Measurements from ENCODE around the gene HSPB7.
"Not testable (repeated sequence)": the region's sequence is repeated elsewhere in the genome, so short reads cannot be mapped to it uniquely, and the experiment has no call there.

HSPB7 gene

DNA sequence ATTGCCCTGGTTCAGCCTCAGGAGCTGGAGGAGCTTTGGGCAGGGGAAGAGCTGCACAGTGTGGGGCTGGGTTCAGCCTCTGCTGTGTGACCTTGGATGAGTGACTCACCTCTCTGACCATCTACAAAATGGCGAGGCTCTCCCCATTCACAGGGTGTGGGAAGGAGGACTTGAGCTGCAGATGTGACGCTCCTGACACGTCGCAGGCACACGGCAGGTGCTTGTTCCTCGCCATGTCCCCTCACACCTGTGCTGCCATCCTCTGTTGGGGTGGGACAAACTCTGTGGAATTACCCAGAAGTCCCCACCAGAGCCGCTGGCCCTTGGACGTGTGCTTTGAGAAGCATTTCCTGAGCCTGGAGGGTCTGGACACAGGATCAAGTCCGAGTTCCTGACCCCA lies 3.0 kb upstream of the HSPB7 start:
- not testable (repeated sequence) for DNase-seq

DNA sequence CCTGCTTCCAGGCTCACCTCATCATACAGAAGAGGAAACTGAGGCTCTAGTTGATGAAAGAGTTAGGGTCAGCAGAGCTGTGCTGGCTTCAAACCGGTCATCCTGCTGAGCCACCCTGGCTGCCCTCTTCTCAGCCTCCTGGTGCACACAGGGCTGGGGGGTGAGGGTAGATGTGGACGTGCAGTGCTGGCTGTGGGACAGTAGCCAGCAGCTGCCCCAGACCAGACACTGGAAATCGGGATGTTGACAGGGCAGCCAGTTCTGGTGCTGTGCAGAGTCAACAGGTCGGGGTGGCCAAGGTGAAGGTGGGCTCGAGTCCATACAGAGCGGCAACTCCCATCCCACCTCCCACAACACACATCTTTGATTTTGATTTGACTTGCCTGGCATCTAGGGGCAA lies 2.5 kb upstream of the HSPB7 start:
- DNase-seq = no peak

DNA sequence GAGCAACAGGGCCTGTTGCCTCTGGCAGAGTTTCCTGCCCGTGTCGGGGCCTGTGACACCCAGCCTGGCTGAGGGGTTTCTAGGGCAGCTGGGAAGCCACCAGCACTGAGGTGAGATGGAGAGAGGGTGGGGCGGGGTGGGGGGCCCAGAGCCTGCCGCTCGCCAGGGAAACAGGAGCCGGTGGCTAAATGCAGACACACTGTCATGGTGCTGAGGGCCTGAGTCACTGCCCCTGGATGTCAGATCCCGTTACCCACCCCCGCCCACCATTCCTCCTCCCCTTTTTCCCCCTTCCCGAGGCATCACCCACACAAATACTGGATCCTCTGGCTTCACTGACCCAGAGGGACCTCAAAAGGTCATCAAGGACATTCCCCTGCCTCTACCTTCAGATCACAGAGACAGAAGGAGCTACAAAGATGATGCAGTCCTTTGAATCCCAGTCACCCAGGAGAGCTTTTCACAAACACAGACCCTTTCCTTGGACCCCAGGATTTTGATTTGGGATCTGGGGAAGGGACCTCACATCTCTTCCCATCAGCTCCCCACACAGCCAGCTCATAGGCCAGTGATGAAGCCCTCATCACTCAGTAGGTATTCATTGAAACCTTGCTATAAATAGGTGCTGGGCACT lies 1.9 kb upstream of the HSPB7 start:
- no peak for DNase-seq

DNA sequence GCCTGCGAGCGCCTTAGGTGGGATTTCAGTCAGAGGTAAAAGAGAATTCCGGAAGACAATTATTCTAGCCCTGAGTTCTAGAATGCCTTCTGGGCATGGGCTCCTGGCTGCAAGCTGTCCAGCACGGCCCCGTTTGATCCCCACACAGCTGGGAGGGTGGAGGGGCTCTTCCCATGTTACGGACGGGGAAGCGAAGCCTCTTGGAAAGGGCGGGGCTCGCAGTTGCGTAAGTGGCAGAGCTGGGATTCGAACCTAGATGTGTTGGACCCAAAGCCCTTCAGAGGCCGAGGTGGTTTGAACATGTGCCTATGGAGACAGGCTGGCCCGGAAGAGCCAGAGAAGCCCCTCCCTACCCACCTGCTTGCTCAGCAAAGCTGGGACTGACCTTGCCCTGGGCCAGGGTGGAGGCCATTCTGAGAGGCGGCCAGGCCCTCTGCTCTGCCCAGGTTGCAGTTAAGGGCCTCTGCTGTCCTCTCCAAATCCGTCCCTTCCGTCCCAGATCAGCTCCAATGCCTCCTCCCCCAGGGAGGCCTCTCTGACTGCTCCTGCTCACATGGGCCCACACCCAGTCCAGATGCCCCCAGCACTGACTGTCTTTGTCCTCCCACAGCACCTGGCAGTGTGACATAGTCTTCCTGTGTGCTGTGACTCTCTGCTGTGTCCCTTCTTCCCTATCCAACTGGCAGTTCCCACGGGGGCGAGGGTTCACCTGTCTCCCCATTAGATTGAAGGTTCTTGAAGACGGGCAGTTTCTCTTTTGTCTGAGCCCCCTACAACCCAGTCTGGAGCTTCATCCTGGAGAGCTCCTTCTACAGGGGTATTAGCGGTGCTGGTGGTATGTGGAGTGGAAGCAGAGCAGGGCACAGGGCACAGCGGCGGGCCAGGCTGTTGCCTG lies 1.2 kb upstream of the HSPB7 start:
- DNase-seq = no peak

DNA sequence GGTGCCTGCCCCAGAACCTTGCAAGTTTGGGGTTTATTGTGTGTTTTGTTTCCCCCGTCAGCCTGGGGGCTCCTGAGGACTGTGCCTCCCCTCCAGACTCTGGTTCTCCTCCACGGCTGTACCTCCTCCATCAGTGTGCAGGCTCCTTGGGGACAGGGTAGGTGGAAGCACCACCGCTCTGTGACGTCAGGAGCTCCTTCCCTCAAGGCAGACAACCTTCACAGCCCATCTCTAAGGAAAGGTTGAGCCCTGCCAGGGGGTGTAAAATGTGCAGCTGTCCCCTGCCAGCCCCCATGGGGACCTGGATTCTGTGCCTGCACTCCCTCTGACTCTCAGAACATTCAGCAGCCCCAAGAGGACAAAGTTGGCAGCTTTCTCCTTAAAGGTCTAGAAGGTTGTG lies 465 bp upstream of the HSPB7 start:
- no peak for DNase-seq

DNA sequence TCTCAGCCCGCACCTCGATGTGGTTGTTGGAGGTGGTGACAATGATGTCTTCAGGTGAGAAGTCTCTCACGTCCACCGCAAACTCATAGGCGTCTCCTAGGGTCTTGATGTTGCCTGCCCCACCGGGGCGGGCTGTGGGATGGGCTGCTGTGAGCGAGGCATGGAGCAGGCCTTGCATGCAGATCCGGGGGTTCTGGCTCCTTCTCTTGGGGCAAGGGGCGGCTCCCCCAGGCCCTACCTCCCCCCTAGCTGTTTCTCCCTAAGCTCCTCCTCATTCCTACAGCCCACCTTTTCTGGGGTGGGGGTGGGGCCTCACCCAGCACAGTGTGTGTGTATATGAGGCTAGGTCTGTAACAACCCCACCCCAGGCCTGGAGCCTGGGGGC lies 775 bp downstream of the HSPB7 start:
- DNase-seq = no peak

DNA sequence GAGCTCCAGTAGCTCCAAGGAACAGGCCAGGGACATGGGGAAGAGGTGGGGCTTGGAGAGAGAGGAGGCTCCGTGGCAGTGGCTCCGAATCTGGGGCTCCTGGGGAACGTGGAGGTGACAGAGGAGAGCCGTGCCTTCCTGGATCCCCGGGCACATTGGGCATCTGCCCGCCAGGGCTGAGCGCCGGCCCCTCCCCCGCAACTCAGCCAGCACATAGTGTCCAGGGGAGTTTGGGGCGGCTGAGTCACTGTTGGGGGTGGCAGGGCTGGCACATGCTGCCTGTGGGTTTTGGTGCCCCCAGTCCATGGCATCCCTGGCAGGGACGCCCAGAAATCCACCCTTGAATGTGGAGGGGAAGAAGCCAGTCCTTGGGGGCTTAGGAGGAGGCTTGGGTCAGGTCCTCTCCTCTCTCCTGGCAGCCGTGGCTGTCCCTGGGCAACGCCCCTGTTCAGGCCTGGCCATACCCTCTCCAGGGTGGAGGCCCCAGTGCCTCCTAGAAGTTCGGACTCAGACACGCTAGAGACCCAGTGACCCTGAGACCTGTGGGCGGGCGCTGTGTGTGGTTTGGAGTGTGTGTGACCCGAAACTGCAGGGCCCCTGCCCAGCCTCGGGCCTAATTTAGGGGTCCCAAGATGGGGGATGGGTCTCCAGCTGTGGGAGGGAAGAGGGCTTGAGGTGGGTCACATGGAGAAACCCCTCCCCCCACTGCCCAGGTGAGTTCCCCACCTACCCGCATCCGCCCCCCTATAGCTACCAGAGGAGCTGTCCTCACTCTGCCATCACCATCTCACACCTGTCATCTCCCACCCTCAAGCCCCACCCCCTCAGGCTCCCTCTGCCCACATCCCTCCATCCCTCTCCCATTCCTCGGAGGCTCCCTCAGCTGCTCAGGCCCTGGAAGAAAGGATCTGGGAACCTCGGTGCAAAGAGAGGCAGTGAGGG lies 1.6 kb downstream of the HSPB7 start:
- no peak for DNase-seq

DNA sequence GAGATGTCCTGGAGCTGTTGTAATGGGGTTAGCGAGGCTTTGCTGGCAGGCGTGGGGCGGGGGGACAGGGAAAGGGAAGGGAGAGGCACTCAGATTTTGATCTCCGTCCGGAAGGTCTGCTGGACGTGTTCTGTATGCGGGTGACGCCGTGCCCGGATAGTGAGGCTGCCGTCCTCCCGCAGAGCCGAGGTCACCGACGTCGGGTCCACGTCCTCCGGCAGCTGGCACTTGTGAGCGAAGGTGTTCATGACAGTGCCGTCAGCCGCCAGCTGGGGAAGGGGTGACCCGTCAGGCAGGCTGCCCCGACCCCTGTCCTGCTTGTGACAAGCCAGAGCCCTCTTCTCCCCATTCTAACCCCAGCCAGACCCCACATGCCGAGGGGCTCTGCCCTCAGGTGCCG lies 2.4 kb downstream of the HSPB7 start:
- no peak for DNase-seq

DNA sequence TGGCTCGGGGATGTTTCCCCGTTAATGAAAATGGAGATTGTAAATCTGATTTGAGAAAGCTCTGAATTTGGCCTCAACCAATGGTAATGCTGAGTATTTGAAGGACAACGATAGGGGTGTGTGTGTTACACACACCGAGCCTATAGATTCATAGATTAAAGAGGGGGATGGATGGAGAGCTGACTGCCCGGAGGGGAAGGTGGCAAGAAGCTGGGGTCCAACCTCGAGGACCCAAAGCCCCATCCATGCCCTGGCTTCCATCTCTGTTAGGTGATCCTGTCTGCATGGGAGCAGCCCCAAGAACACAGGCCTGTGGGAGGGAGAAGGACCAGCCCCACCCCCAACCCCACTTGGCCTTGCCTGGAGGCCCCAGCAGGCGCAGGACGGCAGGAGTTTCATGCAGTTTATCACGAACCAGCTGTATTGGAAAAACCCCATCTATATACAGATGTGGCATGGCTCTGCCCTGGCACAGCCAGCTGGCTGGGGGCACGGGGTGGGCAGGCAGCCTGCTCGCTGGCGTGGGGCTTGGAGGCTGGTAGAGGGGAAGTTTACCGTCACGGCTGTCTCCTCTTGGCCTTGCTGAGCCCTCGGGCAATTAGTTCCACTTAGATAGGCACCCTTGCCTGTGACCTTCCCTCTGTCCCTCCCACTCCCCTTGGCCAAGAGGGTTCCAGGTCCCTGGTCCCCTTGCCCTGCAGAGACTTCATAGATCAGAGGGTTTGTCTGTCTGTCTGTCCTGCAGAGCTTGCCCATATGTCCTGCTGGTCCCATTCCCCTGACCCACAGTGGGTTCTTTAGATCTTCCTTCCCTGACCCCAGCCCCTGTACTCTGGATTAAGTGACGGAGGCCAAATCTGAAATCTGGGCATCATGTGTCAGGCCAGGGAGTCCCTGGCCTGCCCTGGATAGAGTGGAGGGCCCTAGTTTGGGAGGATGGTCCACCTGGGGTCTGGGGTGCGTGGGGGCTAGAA lies 3.0 kb downstream of the HSPB7 start:
- no peak for DNase-seq

DNA sequence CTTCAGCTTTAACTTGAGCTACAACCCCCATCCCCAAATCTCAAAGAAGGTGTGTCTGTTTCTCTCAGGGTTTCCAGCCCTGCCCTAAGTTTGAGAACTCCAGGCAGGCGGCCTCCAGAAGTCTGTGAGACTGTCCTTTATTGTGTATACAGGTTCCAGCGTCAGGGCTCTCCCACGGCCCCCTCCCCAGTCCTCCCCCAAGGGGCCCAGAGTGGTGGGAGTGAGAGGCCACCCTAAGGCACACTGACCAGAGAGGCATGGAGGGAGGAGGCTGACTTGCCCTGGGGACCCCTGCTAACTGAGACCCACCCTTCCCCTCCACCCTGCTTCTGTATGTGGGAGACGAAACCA lies 4.0 kb downstream of the HSPB7 start:
- DNase-seq = no peak

DNA sequence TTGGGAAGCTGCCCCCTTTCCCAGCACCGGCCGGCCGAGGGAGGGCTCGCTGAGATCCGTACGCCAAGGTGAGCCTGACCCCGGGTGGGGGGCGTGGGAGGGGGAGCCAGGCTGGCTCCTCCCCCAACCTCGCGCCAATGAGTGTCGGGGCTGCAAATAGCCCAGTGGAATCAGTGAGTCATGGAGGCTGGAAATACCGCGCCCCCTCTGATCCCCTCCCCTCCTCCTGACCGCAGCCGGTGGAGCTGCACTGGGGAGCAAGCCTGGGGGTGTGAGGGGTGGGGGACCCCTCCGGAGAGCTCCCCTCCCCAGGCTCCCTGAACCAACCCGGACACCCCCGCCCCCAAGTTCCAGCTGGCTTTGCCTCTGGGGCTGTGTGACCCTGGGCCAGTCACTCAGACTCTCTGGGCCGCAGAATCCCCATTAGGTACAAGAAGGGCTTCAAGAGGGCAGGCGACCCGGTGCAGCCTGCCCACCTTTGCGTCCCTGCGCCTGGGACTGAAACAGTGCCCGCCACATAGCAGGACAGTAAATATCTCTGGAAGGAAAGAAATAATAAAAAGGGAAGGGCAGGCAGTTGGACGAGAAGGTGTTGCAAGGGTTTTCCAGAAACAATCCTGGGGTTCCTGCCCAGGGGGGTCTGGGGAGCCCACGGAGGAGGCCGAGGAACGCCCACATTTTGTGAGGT lies 4.5 kb downstream of the HSPB7 start:
- no peak for DNase-seq

DNA sequence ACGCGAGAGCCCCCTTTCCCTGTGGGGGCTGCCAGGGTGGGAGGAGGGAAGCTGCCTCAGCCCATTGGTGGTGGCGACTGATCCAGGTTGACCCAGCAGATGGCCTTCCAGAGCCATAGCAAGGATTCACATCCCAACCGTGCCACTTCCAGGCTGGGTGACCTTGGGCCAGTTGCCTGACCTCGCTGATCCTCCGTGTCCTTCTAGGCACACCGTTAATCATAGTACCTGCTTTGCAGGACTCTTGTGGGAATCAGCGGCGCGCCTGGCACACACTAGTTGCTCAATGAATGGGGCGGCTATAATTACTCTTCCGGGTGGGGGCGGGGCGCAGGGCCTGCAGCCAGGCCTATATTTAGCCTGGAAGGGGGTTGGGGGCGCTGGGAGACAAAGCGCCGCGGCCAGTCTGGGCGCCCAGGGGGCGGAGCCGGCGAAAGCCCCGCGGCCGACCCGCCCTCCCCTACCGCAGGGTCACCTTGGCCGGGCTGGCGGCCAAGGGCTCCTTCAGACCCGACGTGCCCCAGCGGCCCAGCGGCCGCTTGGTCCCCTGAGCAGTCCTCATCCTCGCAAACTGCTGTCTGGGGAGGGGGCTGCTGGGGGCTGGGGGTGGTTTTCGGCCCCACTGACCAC lies 5.1 kb downstream of the HSPB7 start:
- peak; percentile 48 for DNase-seq

DNA sequence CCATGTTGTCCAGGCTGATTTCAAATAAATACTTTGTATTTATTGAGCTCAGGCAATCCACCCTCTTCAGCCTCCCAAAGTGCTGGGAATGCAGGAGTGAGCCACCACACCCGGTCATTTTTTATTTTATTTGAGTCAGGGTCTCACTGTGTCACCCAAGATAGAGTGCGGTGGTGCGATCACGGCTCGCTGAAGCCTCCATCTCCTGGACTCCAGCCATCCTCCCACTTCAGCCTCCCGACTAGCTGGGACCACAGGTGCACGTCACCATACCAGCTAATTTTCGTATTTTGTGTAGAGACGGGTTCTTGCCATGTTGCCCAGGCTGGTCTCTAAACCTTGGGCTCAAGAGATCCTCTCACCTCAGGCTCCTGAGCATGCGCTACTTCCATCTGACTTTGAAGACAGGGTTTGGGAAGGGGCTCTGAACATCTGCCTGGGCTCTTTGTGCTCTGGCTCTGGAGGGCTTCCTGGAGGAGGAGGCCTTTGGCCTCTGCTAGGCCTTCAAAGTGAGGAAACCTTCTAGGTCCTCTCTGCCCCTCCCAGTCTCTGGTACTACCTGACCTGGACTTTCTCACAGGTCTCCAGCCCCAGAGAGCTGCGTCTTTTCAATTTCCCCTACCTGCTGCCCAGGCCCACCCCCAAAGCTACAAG lies 5.8 kb downstream of the HSPB7 start:
- no peak for DNase-seq

DNA sequence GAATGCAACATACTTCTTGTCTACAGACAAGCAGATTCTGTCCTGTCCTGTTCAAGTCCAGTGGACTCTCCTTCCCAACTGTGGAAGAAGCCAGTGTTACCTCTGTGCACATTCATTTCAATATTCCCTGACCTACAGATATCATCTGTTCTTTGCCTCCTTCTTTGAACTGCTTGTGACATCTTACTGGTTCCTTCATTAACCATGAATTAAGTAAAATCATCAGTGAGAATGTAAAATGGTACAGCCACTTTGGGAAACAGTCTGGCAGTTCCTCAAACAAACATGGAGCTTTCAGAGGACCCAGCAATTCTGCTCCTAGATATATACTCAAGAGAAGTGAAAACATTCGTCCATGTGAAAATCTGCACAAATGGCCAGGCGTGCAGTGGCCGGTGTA lies 7.0 kb downstream of the HSPB7 start:
- DNase-seq = no peak

DNA sequence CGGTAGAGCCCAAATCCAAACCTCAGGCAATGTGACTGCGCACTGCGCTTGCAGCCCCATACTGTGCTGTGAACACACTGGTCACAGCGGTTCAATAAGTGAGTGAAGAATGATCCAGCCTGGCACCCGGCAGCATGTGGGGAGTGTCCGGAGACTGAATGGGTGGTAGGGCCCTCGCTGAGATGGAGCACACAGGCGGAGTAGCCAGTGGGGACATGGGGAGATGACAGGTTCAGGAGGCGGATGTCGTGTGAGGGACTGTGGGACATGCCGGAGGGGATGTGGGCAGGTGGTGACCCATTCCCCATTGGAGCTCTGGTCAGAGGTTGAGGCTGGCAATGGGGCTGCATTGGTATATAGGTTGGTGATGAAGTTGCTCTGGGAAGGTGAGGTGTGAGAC lies 8.2 kb downstream of the HSPB7 start:
- no peak for DNase-seq

DNA sequence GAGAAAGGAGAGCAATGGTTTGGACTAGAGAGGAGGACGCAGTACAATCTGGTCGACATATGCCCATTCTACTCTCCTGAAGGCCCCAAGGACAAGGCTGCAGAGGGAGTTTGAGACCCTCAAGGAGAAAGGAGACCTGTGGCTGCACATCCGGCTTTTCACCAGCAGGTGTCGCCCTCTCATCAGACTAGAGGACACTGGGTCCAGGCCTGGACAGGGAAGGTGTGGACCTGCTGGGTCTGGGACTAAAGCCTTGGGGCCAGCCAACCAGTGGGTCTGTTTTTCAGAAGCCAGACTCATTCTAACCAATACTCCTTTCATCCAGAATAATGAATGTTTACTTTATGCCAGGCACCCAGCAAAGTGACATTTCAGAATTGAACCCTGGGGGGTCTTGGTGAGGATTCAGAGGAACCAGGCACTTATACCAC lies 8.8 kb downstream of the HSPB7 start:
- DNase-seq = peak; percentile 68

DNA sequence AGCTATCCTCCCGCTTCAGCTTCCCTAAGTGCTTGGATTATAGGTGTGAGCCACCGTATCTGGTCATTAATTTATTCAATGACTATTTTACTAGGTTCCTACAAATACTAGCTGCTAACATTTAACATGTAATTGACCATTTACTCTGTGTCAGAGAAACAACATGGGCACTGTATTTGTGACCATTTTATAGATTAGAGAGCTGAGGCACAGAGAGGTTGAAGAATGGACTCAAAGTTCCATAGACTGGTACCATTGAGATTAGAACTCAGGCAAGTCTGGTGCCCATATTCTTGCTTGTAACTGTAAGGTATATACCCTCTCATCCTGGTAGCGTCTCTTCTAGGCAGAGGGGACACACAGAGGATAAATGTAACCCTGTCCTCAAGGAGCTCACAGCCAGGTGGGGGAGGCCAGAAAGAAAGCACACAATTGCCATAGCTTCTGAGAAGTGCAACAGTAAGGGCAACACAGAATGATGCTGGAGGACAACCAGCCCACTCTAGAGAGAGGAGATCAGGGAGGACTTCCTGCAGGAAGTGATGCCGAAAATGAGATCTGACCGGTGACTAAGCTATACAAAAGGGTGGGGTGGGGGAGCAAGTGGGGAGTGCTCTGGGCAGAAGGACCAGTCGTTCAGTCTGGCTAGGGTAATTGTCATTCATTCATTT lies 10.0 kb downstream of the HSPB7 start:
- no peak for DNase-seq

DNA sequence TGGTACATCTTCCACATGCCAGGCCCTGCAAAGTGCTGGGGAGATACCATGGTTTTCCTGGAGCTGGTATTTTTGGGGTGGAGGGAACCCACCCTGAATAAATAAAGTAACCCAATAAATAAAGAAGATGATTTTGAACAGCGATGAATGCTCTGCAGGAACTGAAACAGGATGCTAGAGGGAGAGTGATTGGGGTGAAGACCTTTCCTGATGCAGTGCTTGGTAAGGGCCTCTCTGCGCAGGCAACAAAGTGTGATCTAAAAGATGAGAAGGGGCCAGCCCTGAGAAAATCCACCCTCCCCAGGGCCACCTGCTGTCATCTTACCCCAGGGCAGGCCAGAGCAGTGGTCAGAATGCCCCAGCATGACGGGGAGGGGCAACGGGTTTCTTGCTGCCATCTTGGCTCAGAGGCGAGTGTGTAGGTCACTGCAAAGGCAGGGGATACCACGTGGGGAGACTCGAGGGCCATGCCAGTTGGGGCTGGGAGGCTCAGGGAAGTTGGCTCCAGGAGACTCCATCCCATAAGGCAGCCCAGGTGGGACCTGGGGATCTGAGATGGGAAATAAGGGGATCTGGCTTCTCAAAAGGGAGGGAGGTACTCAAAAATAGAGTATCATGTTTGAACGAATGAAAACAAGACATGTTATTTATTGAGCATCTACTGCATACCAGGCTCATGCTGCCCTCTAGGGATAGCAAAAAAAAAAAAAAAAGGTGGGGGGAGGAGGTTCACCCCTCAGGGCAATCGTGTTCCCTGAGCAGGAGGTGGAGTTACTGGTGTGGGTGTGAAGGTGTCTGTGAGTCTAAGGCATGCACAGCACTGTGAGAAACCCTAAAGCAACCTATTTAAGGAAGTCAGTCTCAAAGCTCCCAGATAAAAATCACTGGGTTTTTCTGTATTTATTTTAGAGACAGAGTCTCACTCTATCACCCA lies 11.0 kb downstream of the HSPB7 start:
- DNase-seq = no peak

DNA sequence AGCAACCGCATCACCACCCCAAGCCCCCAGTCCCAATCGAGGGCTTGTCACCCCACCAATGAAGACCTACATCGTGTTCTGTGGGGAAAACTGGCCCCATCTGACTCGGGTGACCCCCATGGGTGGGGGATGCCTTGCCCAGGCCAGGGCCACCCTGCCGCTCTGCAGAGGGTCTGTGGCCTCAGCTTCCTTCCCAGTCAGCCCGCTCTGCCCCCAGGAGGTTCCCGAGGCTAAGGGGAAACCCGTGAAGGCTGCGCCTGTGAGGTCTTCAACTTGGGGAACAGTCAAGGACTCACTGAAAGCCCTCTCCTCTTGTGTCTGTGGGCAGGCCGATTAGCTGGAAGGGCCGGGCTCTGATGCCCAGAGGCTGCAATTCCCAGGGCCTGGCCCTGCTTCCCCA lies 11.8 kb downstream of the HSPB7 start:
- no peak for DNase-seq

All from NCI-H1092 (cell line).